Measurements from ENCODE around the gene PSMD2.

Gene PSMD2

DNA sequence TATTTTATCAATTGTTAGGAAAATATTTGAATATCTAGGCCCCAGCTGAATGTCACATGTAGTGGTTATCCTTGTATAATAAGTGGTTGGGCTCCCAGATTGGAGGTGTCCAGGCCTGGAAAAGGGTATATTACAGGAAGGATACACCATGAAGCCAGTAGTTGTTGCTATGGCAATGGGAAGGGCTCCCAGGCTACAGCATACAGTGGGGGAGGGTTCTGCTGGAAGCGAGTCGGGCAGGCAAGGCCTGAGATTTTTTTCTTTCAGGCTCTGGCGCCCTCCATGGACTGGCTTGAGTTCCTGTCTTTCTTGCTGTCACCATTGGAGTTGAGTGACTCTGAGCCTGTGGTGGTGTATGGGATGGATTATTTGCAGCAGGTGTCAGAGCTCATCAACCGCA lies 14.3 kb upstream of the PSMD2 start:
- peaks cover 0 to 4% of the 10 kb centered on the region in 2 donors for H3K27me3 ChIP-seq (ENCODE audit: control insufficient read depth in 1 of 2, insufficient read depth in 2 of 2, low read length in 2 of 2)
- H3K27ac ChIP-seq (ENCODE audit: low read length), result no peak overlapping the region
- H3K4me1 ChIP-seq (ENCODE audit: control insufficient read depth, insufficient read depth, low read length), result no peaks in the 10 kb centered on the region
- no peaks in the 10 kb centered on the region for H3K36me3 ChIP-seq (ENCODE audit: control insufficient read depth in 2 of 2, insufficient read depth in 2 of 2, low read length in 2 of 2)
- no peak overlapping the region for H3K9ac ChIP-seq (ENCODE audit: low read length in 2 of 2)
- H3K9me3 ChIP-seq (ENCODE audit: control insufficient read depth in 2 of 2, low read length in 2 of 2), result no peaks in the 10 kb centered on the region
- H3K4me3 ChIP-seq (ENCODE audit: low read length in 2 of 2), result no peak overlapping the region

DNA sequence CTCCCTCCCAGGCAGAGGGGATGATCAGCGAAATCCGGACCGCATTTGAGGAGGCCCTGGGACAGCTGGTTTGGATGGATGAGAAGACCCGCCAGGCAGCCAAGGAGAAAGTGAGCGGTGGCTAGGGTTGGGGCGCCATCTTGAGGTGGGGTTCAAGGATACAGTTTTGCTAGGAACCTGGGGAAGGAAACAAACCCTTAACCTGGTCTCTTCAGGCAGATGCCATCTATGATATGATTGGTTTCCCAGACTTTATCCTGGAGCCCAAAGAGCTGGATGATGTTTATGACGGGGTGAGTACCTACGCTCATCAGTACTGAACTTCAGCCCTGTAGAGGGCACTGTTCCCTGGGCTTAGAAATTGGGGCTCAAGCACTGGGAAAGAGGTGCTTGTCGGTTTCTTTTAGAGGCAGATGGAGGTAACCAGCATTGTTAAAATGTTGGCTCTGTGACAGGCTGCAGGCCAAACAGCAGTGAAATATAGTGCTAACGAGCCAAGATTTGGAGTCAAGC lies 9.6 kb upstream of the PSMD2 start:
- Histone ChIP-seq H3K36me3 (ENCODE audit: control insufficient read depth in 2 of 2, insufficient read depth in 2 of 2, low read length in 2 of 2) (no peaks in the 10 kb centered on the region), H3K27me3 (ENCODE audit: control insufficient read depth in 1 of 2, insufficient read depth in 2 of 2, low read length in 2 of 2) (peaks cover 0 to 9% of the 10 kb centered on the region in 2 donors), H3K9me3 (ENCODE audit: control insufficient read depth in 2 of 2, low read length in 2 of 2) (no peaks in the 10 kb centered on the region), H3K4me1 (ENCODE audit: control insufficient read depth, insufficient read depth, low read length) (no peaks in the 10 kb centered on the region), H3K27ac (ENCODE audit: low read length) (no peak overlapping the region), H3K9ac (ENCODE audit: low read length in 2 of 2) (no peak overlapping the region), H3K4me3 (ENCODE audit: low read length in 2 of 2) (no peak overlapping the region)

DNA sequence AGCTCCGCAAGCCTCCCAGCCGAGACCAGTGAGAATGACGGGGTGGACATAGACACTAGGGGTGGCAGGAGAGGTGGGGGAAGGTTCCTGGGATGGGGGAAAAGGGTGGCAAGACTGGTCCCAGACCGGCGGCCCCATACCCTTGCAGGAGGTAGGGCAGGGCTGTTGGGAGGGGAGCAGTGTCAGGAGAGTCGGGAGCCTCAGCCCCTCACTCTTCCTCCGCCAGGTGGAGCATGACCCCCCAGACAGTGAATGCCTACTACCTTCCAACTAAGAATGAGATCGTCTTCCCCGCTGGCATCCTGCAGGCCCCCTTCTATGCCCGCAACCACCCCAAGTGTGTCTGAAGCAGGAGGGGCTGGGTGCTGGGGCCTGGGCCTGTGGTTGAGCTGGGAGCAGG lies 8.7 kb upstream of the PSMD2 start:
- Histone ChIP-seq H3K9ac (ENCODE audit: low read length in 2 of 2) (no peak overlapping the region), H3K9me3 (ENCODE audit: control insufficient read depth in 2 of 2, low read length in 2 of 2) (no peaks in the 10 kb centered on the region), H3K36me3 (ENCODE audit: control insufficient read depth in 2 of 2, insufficient read depth in 2 of 2, low read length in 2 of 2) (no peaks in the 10 kb centered on the region), H3K27ac (ENCODE audit: low read length) (no peak overlapping the region), H3K27me3 (ENCODE audit: control insufficient read depth in 1 of 2, insufficient read depth in 2 of 2, low read length in 2 of 2) (peaks cover 0 to 7% of the 10 kb centered on the region in 2 donors), H3K4me3 (ENCODE audit: low read length in 2 of 2) (no peak overlapping the region), H3K4me1 (ENCODE audit: control insufficient read depth, insufficient read depth, low read length) (no peaks in the 10 kb centered on the region)

DNA sequence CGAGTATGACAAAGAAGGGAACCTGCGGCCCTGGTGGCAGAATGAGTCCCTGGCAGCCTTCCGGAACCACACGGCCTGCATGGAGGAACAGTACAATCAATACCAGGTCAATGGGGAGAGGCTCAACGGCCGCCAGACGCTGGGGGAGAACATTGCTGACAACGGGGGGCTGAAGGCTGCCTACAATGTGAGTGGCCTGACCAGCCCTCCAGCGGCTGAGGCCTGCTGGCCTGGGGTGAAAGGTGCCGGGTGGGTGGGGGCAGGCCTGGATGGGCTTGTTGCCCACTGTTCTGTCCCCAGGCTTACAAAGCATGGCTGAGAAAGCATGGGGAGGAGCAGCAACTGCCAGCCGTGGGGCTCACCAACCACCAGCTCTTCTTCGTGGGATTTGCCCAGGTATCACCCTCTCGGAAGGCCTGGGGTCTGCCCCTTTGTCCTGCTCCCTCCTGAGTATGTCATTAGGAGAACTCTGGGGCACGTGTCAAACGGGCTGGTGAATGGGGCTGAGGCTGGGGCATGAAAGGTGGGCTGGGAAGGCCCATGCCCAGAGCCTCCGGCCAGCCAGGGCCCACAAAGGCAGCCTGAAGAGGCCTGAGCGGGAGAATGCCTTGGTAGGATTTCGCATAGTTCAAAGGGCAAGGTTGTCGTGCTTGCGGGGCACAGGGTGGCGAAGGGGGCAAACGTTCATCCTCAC lies 7.8 kb upstream of the PSMD2 start:
- Histone ChIP-seq H3K4me1 (ENCODE audit: control insufficient read depth, insufficient read depth, low read length) (no peaks in the 10 kb centered on the region), H3K27ac (ENCODE audit: low read length) (no peak overlapping the region), H3K9me3 (ENCODE audit: control insufficient read depth in 2 of 2, low read length in 2 of 2) (no peaks in the 10 kb centered on the region), H3K27me3 (ENCODE audit: control insufficient read depth in 1 of 2, insufficient read depth in 2 of 2, low read length in 2 of 2) (peaks cover 0 to 7% of the 10 kb centered on the region in 2 donors), H3K9ac (ENCODE audit: low read length in 2 of 2) (no peak overlapping the region), H3K36me3 (ENCODE audit: control insufficient read depth in 2 of 2, insufficient read depth in 2 of 2, low read length in 2 of 2) (no peaks in the 10 kb centered on the region), H3K4me3 (ENCODE audit: low read length in 2 of 2) (no peak overlapping the region)

DNA sequence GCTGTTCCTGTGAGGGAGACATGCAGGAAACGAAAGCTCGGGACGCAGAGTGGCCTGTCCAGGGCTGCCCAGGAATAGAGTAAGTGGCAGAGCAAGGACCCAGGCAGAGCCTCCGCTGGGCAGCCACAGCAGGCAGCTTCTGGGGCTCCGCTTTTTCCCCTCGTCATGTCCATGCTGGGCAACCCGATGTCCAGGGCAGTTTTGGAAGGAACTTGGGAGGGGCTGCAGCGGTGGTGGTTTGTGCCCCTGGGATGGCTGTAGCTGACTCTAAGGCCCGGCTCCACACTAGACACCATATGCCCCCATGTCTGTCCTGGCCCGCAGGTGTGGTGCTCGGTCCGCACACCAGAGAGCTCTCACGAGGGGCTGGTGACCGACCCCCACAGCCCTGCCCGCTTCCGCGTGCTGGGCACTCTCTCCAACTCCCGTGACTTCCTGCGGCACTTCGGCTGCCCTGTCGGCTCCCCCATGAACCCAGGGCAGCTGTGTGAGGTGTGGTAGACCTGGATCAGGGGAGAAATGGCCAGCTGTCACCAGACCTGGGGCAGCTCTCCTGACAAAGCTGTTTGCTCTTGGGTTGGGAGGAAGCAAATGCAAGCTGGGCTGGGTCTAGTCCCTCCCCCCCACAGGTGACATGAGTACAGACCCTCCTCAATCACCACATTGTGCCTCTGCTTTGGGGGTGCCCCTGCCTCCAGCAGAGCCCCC lies 7.1 kb upstream of the PSMD2 start:
- Histone ChIP-seq H3K27ac (ENCODE audit: low read length) (no peak overlapping the region), H3K9me3 (ENCODE audit: control insufficient read depth in 2 of 2, low read length in 2 of 2) (no peaks in the 10 kb centered on the region), H3K4me1 (ENCODE audit: control insufficient read depth, insufficient read depth, low read length) (no peaks in the 10 kb centered on the region), H3K36me3 (ENCODE audit: control insufficient read depth in 2 of 2, insufficient read depth in 2 of 2, low read length in 2 of 2) (no peaks in the 10 kb centered on the region), H3K9ac (ENCODE audit: low read length in 2 of 2) (no peak overlapping the region), H3K4me3 (ENCODE audit: low read length in 2 of 2) (no peak overlapping the region), H3K27me3 (ENCODE audit: control insufficient read depth in 1 of 2, insufficient read depth in 2 of 2, low read length in 2 of 2) (peaks cover 0 to 7% of the 10 kb centered on the region in 2 donors)

DNA sequence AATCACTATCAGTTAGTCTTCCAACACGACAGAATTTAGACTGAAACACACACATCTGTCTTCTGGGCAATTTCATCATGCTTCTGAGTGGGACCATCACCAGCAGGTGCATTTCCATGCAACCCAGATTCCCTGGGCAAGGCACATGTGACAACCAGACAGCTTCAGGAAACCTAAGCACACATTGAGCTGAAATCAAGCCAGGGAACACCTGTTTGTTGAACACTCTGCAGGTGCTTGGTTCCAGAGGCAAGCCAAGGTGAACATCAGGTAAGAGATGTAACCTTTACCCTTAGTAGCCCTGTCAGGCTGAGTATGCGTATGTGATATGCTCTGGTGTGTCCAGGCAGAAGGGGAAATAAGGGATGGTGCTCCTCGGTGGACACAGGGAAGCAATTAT lies 3.3 kb upstream of the PSMD2 start:
- Histone ChIP-seq H3K4me1 (ENCODE audit: control insufficient read depth, insufficient read depth, low read length) (peaks cover 13% of the 10 kb centered on the region), H3K9me3 (ENCODE audit: control insufficient read depth in 2 of 2, low read length in 2 of 2) (no peaks in the 10 kb centered on the region), H3K27ac (ENCODE audit: low read length) (no peak overlapping the region), H3K36me3 (ENCODE audit: control insufficient read depth in 2 of 2, insufficient read depth in 2 of 2, low read length in 2 of 2) (peaks cover 3 to 4% of the 10 kb centered on the region in 2 donors), H3K9ac (ENCODE audit: low read length in 2 of 2) (no peak overlapping the region), H3K27me3 (ENCODE audit: control insufficient read depth in 1 of 2, insufficient read depth in 2 of 2, low read length in 2 of 2) (peaks cover 0 to 2% of the 10 kb centered on the region in 2 donors), H3K4me3 (ENCODE audit: low read length in 2 of 2) (no peak overlapping the region)

DNA sequence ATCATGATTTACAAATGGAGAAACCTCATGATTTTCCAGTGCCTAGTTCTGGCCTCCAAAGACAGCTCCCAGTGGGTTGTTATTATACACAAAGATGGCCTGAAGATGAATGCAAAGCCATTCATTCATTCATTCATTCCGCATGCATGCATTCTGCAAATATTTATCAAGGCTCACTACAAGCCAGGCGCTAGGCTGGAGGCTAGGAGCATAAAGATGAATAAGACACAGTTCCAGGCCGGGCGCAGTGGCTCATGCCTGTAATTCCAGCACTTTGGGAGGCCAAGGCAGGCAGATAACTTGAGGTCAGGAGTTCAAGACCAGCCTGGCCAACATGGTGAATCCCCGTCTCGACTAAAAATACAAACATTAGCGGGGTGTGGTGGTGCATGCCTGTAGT lies 2.4 kb upstream of the PSMD2 start:
- Histone ChIP-seq H3K36me3 (ENCODE audit: control insufficient read depth in 2 of 2, insufficient read depth in 2 of 2, low read length in 2 of 2) (peaks cover 8 to 9% of the 10 kb centered on the region in 2 donors), H3K9me3 (ENCODE audit: control insufficient read depth in 2 of 2, low read length in 2 of 2) (no peaks in the 10 kb centered on the region), H3K9ac (ENCODE audit: low read length in 2 of 2) (no peak overlapping the region), H3K4me3 (ENCODE audit: low read length in 2 of 2) (no peak overlapping the region), H3K4me1 (ENCODE audit: control insufficient read depth, insufficient read depth, low read length) (peaks cover 14% of the 10 kb centered on the region), H3K27ac (ENCODE audit: low read length) (no peak overlapping the region), H3K27me3 (ENCODE audit: control insufficient read depth in 1 of 2, insufficient read depth in 2 of 2, low read length in 2 of 2) (no peaks in the 10 kb centered on the region)

DNA sequence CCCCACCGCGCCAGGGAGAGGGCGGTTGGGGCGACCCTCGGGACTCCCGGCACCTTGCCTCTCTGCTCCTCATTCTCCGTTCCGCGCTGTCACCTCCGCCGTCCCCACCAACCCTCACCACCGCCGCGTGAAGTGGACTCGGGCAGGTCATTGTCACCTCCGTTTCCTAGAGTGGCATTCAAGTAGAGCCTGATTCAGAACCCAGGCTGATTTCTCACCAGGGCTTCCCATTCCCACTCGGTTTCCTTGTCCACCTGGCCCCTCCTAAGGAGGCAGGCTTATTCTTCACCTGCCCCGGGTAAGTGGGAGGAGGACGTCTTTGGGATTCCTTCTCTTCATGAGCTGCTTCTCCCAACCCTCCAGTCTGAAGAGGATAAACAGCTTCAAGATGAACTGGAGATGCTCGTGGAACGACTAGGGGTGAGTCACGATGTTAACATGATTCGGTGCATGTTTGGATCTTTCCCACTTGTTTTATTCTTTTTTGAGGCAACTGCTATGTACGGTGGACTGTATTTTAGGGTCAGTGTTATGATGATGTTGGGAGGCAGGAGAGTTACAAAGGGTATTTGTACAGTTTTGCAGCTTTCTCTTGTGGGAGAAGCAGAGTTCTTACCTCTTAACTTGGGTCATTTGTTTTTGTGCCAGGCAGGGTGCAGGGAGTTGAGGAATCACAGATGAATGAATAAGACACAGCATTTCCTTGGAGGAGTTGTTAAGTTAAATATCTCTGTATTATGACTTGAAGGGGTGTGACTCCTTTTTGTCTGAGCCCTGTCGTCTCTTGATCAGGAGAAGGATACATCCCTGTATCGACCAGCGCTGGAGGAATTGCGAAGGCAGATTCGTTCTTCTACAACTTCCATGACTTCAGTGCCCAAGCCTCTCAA lies 692 bp downstream of the PSMD2 start:
- Histone ChIP-seq H3K36me3 (ENCODE audit: control insufficient read depth in 2 of 2, insufficient read depth in 2 of 2, low read length in 2 of 2) (peaks cover 37 to 38% of the 10 kb centered on the region in 2 donors), H3K4me3 (ENCODE audit: low read length in 2 of 2) (peak overlapping the region; percentile 93 to 100), H3K27ac (ENCODE audit: low read length) (no peak overlapping the region), H3K9me3 (ENCODE audit: control insufficient read depth in 2 of 2, low read length in 2 of 2) (no peaks in the 10 kb centered on the region), H3K27me3 (ENCODE audit: control insufficient read depth in 1 of 2, insufficient read depth in 2 of 2, low read length in 2 of 2) (no peaks in the 10 kb centered on the region), H3K9ac (ENCODE audit: low read length in 2 of 2) (peak overlapping the region; percentile 91 to 94), H3K4me1 (ENCODE audit: control insufficient read depth, insufficient read depth, low read length) (peaks cover 14% of the 10 kb centered on the region)

DNA sequence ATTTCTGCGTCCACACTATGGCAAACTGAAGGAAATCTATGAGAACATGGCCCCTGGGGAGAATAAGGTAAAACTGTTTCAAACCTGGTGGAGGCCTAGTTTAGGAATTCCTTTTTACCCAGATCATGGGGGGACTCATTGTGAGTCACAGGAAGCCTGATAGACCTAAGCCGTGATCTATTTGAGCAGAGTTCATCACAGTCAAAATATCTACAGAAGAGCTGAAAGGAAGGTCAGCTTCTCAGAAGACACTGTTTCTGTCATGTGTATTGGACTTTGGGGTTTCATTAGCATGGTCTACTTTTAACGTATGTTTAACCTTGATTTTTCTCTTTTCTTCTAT lies 1.3 kb downstream of the PSMD2 start:
- H3K4me3 ChIP-seq (ENCODE audit: low read length in 2 of 2), result peak overlapping the region; percentile 93 to 100

DNA sequence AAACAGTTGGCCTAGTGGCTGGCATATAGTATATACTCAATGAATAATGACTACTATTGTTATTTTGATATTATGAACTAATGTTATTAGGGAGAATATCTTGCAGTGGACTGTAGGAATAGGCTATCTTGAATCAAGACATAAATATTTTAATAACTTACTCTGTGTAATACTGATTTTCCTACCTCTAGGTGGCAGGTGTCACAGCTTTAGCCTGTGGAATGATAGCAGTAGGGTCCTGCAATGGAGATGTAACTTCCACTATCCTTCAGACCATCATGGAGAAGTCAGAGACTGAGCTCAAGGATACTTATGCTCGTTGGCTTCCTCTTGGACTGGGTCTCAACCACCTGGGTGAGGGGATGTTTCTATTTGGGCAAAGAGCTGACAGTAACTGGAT lies 6.5 kb downstream of the PSMD2 start:
- no peaks in the 10 kb centered on the region for H3K9me3 ChIP-seq (ENCODE audit: control insufficient read depth in 2 of 2, low read length in 2 of 2)
- peaks cover 3% of the 10 kb centered on the region for H3K4me1 ChIP-seq (ENCODE audit: control insufficient read depth, insufficient read depth, low read length)
- H3K27ac ChIP-seq (ENCODE audit: low read length), result no peak overlapping the region
- no peaks in the 10 kb centered on the region for H3K27me3 ChIP-seq (ENCODE audit: control insufficient read depth in 1 of 2, insufficient read depth in 2 of 2, low read length in 2 of 2)
- H3K9ac ChIP-seq (ENCODE audit: low read length in 2 of 2), result no peak overlapping the region
- no peak overlapping the region for H3K4me3 ChIP-seq (ENCODE audit: low read length in 2 of 2)
- H3K36me3 ChIP-seq (ENCODE audit: control insufficient read depth in 2 of 2, insufficient read depth in 2 of 2, low read length in 2 of 2), result peaks cover 67 to 72% of the 10 kb centered on the region in 2 donors

More for the DNA sequence above, 1.3 kb downstream of the PSMD2 start:
- H3K27ac ChIP-seq (ENCODE audit: low read length), result no peak overlapping the region
- H3K9ac ChIP-seq (ENCODE audit: low read length in 2 of 2), result peak overlapping the region; percentile 91 to 94
- H3K36me3 ChIP-seq (ENCODE audit: control insufficient read depth in 2 of 2, insufficient read depth in 2 of 2, low read length in 2 of 2), result peaks cover 40% of the 10 kb centered on the region in 2 donors
- H3K4me1 ChIP-seq (ENCODE audit: control insufficient read depth, insufficient read depth, low read length), result peaks cover 14% of the 10 kb centered on the region
- no peaks in the 10 kb centered on the region for H3K9me3 ChIP-seq (ENCODE audit: control insufficient read depth in 2 of 2, low read length in 2 of 2)
- no peaks in the 10 kb centered on the region for H3K27me3 ChIP-seq (ENCODE audit: control insufficient read depth in 1 of 2, insufficient read depth in 2 of 2, low read length in 2 of 2)
